SK-N-MC (cell line): Measurements from ENCODE around the gene RASAL1.

Source experiments
- EZH2 ChIP-seq: fragments of 200-600 bp; sonication (generic); IDR thresholded peaks from one replicate; pipeline ENCODE4 v1.6.1; 2017; ENCODE audit warnings: antibody characterized with exemption
- FOXP2 ChIP-seq: optimal IDR thresholded peaks from 2 replicates; pipeline ENCODE3; 2011; ENCODE audit warnings: mild to moderate bottlenecking, moderate library complexity; ENCODE audit not compliant: insufficient read depth; ENCODE audit errors: extremely low read length, control extremely low read depth
- POLR2AphosphoS5 ChIP-seq: IDR thresholded peaks from 2 replicates; pipeline ENCODE4 v1.6.1; 2012; ENCODE audit warnings: mild to moderate bottlenecking, low read depth, low read length, borderline replicate concordance

DNA sequence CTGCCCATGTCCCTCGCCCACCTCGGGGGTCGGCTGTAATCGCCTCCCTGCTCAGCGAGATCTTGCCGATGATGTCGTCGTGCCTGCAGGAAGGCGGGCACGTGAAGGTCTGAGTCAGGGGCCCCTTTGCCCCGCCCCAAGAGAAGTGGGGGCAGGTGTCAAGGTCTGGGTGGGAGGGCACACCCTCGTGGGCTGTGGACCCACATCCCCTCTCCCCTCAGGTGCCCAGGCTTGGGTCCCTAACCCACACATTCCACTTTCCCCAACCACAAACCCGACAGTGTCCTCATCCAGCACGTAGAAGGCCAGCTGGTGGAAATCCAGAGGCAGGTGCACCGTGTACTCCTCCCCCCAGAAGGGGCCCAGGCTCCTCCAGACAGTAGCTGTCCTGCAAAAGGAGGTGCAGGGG is 7.8 kb downstream of the RASAL1 start:
- no peak for TF ChIP-seq POLR2AphosphoS5
- no peak for TF ChIP-seq FOXP2
- TF ChIP-seq EZH2, result no peak
